Endothelial cell of umbilical vein (primary cell): ENCODE measurements around the gene MARK3. TPM values are rescaled to one million over a fixed set of nuclear protein-coding genes. Genes with fewer than 3 reads are reported as not detected.

Source experiments
- polyA plus RNA-seq, 4 experiments: library from polyadenylated mRNA; depleted of rRNA in 3 of 4; stranded (reverse) in 3 of 4; unstranded in 1 of 4; fragments of >200 nt; gene quantifications; 2 replicates each; pipeline versions ENCODE4 v1.2.1 to v1.2.3, GENCODE V29; 2011 to 2012; ENCODE audit warnings: missing spikeins in 1 of 4
- small RNA-seq: library from RNA; depleted of rRNA; stranded (forward); fragments of <200 nt; gene quantifications from one replicate; pipeline ENCODE3, GENCODE V24; 2012; ENCODE audit warnings: low replicate concordance, low read depth; ENCODE audit not compliant: insufficient read depth, insufficient read length
- total RNA-seq: library from RNA; stranded (reverse); gene quantifications from 2 replicates; pipeline ENCODE4 v1.2.3, GENCODE V29; 2021

MARK3 gene
- total and polyA plus RNA-seq, 2 donors (not counting 3 experiments of a cell fraction or from before 2014, with no cell fraction given): 46.6 to 96.1 TPM

Small RNAs within 50 kb of the gene (small RNA-seq; reads per million reads assigned to genes)
- gene RNU7-160P (not detected), gene SNORA28 (60.9 reads per million, percentile 94 among the genes with 10 or more reads in this experiment)

Other genes with a start within 250 kb of the MARK3 start
- gene EIF5, start 51.2 kb upstream of the MARK3 start, total RNA-seq: 294 and 313 TPM in 2 replicates
- gene EIF5, start 51.2 kb upstream of the MARK3 start, polyA plus RNA-seq: 145 and 175 TPM in 2 replicates
- 2.4 and 4.0 TPM in 2 replicates for gene CKB, start 137.4 kb downstream of the MARK3 start, total RNA-seq
- gene CKB, start 137.4 kb downstream of the MARK3 start, polyA plus RNA-seq: 6.9 and 10.0 TPM in 2 replicates
- gene TRMT61A, start 143.8 kb downstream of the MARK3 start, total RNA-seq: 6.8 and 7.5 TPM in 2 replicates
- gene TRMT61A, start 143.8 kb downstream of the MARK3 start, polyA plus RNA-seq: 10.6 and 12.8 TPM in 2 replicates
- gene BAG5, start 177.2 kb downstream of the MARK3 start, total RNA-seq: 28.4 and 32.5 TPM in 2 replicates
- 5.0 and 6.3 TPM in 2 replicates for gene BAG5, start 177.2 kb downstream of the MARK3 start, polyA plus RNA-seq
- 46.4 and 52.6 TPM in 2 replicates for gene COA8, start 177.5 kb downstream of the MARK3 start, total RNA-seq
- 9.6 and 19.1 TPM in 2 replicates for gene COA8, start 177.5 kb downstream of the MARK3 start, polyA plus RNA-seq
- 233 and 240 TPM in 2 replicates for gene KLC1, start 243.8 kb downstream of the MARK3 start, total RNA-seq
- 124 and 128 TPM in 2 replicates for gene KLC1, start 243.8 kb downstream of the MARK3 start, polyA plus RNA-seq